Left forelimb (tissue), 1 donor: Measurements from ENCODE around the gene CXCR2.

Experiments used
- DNase-seq: peaks from one replicate; pipeline ENCODE4 v3.0.0-alpha.2; 2018; ENCODE audit warnings: low spot score

CXCR2 gene

DNA sequence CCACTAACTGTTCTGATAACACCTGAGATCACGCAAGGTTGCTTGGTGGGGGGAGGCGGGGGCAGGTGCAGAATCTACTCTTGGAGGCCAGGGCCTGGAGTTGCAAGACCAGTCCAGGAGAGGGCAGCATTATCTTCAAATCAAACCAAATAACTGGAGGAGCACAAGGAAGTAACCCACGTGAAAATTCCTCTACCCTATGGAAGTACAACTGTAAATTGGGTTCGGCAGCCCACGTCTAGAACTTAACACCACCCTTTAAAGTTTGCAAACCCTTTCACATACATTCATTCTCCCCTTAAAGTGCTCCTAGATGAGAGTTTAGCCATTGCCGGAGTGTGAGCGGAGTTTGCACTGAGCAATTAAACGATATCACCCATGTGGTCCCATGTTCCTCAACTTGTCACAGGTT lies 60.5 kb downstream of the CXCR2 start:
- DNase-seq = no peak
